Stimulated activated CD4-positive, alpha-beta T cell treated with anti-CD3 and anti-CD28 coated beads, Interleukin-12 subunit alpha, Interleukin-12 subunit beta, amount 100 ng/mL, for 24 hours (primary cell): ENCODE results near the gene LPIN2.
A peak's percentile ranks its signal among the peaks of the same experiment; 100 is the strongest.
"Not testable (repeated sequence)": the region's sequence is repeated elsewhere in the genome, so short reads cannot be mapped to it uniquely, and the experiment has no call there.

ENCODE experiments used
- DNase-seq, 2 experiments: peaks; one replicate each; pipeline ENCODE4 v3.0.0-alpha.2; 2020; ENCODE audit warnings: low read depth in 2 of 2

The LPIN2 gene

GRCh38 chr18:3042379-3042778, 29.4 kb upstream of the LPIN2 start:
- DNase-seq = no peak

GRCh38 chr18:3041843-3042242, 28.9 kb upstream of the LPIN2 start:
- DNase-seq = no peak

GRCh38 chr18:3040881-3041280, 27.9 kb upstream of the LPIN2 start:
- no peak for DNase-seq

DNA sequence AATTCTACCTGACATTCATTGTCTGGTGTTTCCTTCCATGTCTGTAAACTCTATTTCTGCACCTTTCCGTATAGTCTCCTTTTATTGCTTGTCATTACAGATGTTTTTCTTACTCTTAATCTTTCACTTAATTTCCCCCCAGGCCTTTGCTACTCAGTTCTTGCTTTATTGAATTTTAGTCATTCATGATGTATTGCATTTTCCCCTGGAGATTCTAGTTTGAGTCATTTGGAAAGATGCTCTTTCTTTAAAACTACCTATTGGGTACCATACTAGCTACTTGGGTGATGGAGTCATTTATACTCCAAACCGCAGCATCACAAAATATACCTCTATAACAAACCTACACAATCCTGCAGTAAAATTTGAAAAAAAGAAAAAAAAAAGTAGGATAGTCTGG, 27.2 kb upstream of the LPIN2 start:
- no peak for DNase-seq

GRCh38 chr18:3037423-3037915, 24.5 kb upstream of the LPIN2 start:
- DNase-seq = no peak

- no peak for DNase-seq
Measured at GRCh38 chr18:3036108-3036507, 23.2 kb upstream of the LPIN2 start.

DNA sequence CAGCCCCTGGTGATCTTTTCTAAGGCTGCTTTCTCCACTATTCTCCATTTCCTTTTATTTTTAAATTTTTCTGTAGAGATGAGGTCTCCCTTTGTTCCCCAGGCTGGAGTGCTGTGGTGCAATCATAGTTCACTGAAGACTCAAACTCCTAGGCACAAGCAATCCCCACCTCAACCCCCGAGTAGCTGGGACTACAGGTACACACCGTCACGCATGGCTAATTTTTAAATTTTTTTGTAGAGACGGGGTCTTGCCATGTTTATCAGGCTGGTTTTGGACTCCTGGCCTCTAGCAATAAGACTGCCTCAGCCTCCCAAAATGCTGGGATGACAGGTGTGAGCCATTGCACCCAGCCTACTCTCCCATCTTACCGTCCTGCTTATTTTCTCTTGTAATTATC, 22.7 kb upstream of the LPIN2 start:
- no peak for DNase-seq

DNA sequence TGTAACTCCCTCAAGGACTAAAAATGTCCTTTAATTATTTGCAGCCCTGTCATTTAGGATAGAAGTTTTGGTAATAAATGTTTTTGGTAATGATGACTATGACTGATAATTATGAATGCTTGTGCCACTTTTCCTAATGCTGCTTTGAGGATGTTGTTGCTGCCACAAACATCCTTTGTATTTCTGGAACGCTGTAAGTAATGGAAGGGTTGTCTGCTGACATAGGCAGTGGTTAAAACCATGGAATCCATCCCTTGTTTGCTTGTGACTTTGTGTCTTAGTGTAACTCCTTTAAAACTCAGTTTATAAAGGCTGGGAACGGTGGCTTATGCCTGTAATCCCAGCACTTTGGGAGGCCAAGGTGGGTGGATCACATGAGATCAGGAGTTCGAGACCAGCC, 19.8 kb upstream of the LPIN2 start:
- no peak for DNase-seq

- DNase-seq = no peak
Measured at GRCh38 chr18:3029215-3029952, 16.4 kb upstream of the LPIN2 start.

- DNase-seq = not testable (repeated sequence)
Measured at GRCh38 chr18:3028115-3028514, 15.2 kb upstream of the LPIN2 start.

GRCh38 chr18:3027370-3027891, 14.5 kb upstream of the LPIN2 start:
- DNase-seq = no peak

DNA sequence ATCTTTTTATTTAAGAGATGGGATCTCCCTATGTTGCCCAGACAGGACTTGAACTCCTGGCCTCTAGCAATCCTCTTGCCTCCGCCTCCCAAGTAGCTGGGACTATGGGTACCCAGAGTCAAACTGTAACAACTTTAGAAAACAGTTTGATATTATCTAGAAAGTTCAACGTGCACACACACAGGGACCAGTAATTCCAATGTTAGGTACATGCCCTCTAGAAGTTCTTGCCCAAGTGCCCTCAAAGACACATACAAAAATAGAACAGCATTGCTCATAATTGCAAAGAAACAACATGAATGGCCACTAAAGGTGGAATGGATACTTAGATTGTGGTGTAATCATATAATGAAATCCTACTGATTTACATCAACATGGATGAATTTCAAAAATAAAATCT, 12.6 kb upstream of the LPIN2 start:
- DNase-seq = no peak

DNA sequence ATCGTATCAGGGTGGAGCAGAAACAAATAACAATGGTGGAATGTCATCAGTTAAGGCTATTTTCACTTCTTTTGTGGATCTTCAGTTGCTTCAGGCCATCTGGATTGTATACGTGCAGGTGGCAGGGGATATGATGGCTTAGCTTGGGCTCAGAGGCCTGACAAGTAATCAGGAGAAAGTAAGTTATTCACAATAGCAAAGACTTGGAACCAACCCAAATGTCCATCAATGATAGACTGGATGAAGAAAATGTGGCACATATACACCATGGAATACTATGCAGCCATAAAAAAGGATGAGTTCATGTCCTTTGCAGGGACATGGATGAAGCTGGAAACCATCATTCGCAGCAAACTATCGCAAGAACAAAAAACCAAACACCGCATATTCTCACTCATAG, 10.7 kb upstream of the LPIN2 start:
- not testable (repeated sequence) for DNase-seq

DNA sequence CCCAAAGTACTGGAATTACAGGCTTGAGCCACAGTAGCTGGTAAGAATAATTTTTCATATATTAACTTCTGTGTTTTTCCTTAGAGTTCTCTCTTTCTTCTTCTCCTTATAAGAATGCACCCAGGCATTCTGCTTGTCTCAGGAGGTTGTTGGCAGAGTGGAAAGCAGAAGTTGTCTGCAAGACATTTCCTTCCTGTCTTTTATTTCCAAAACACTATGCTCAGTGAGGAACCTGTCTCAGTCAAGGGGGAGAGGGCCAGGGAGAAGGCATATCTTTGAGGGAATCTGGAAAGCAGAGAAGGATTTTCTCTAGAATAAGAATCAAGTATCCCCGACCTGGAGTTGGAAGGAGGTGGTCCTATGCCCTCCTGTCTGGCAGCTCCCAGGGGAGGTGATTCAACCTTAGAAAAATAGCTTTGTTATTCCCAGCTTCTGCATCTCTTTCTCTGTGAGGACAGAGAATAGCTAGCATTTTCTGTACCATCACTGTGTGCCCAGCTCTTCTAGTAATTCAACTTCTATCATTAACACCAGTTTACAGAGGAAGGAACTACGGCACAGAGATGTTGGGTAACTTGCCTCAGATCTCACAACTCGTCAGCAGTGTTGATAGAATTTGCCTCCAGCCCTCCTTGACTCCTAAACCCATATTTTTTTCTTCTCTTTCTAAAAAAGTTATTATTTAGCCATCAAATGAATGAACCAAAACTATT, 3.8 kb upstream of the LPIN2 start:
- no peak for DNase-seq

GRCh38 chr18:3015851-3016250, 2.9 kb upstream of the LPIN2 start:
- no peak for DNase-seq

DNA sequence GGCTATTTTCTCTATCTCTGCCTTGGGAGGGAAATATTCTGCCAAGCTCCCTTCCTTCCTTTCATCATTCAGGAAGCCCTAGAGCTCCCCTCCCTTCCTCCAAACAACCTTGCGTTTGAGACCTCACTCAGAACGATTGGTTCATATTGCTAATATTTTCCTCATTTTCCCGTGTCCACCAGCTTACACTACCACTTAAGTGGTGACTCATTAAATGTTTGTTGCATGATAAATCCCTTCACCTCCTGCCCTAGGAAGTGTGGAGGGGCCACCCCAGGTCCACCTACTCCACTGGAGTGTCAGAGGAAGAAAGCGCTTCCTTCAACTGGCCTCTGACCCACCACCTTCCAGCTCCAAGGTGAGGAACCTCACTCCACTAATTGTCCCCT, 2.3 kb upstream of the LPIN2 start:
- no peak for DNase-seq

DNA sequence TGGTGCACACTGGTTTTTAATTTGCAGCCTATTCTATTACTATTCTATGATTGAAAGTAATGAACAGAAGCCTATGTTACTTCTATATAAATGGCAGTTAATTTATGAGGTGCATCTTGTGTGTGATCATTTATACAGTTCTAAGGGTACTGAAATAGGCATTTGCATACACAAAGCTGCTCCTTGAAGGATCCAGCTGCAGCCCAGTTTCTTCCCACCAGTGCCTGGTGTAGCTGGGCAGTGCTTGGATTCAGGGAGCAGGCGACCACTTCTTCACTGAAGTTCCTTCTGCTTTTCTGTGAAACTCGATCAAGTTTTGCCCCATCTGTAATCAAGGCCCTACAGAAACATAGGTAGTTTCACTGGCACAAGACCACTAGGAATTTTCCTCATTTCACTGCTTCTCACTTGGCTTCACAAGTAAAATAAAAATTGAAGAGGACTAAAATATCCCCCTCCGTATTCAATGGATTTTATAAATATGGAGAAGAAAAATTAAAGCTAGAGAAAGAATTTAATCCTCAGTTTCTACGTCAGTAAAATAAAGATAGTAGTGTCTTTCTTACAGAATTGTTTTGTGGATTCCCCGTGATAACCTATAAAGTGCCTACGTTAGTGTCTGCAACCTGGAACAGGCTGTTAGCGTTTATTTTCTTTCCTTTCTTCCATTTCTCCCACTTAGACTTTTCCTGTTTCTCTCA, 1.7 kb upstream of the LPIN2 start:
- DNase-seq = no peak

GRCh38 chr18:3012136-3013023, 564 bp downstream of the LPIN2 start:
- DNase-seq = peak in 1 of 2 experiments; percentile 32

DNA sequence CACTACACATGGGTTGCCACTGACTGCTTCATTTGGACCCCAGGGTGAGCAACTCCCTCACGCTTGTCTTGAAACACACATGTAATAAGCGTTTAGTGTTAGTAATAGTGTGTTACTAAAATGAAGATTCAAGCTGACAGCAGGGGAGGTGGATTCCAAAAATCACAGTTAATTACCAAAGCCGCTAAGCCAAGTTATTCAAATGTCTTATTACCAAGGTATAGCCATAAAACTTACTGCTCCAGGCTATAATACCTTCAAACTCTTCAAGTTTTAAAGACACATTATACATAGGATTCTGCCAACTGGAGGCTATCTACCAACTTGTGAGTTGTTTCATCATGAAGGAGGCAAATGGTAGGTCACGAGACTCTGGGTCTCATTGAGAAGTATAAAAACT, 2.9 kb downstream of the LPIN2 start:
- DNase-seq = no peak

GRCh38 chr18:3008541-3008940, 4.4 kb downstream of the LPIN2 start:
- no peak for DNase-seq

DNA sequence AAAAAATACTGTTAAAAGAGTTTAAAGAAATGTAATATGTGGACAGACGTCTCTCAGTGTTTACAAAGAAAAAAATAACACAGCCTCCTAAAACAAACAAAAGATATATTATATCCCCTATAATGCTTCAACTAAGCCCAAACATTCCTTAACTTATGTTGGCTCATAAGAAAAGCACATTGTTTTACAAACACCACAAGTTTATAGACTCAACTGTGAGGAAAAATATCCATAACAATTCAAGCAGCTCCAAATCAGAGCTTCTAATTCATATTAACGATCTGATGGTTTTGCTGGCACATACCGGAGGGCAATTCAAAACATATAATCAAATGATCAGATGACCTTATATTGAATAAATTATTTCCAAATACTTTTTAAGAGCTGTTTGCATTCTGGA, 5.5 kb downstream of the LPIN2 start:
- DNase-seq = no peak
